Stimulated activated CD4-positive, alpha-beta T cell treated with anti-CD3 and anti-CD28 coated beads, TNF-alpha, amount 100 ng/mL, for 48 hours (primary cell): ENCODE data around the gene CADPS.

Source experiments
- DNase-seq, 3 donors: peaks; one replicate each; pipeline ENCODE4 v3.0.0-alpha.2; 2020; ENCODE audit warnings: low read depth in 3 of 3

CADPS gene

DNA sequence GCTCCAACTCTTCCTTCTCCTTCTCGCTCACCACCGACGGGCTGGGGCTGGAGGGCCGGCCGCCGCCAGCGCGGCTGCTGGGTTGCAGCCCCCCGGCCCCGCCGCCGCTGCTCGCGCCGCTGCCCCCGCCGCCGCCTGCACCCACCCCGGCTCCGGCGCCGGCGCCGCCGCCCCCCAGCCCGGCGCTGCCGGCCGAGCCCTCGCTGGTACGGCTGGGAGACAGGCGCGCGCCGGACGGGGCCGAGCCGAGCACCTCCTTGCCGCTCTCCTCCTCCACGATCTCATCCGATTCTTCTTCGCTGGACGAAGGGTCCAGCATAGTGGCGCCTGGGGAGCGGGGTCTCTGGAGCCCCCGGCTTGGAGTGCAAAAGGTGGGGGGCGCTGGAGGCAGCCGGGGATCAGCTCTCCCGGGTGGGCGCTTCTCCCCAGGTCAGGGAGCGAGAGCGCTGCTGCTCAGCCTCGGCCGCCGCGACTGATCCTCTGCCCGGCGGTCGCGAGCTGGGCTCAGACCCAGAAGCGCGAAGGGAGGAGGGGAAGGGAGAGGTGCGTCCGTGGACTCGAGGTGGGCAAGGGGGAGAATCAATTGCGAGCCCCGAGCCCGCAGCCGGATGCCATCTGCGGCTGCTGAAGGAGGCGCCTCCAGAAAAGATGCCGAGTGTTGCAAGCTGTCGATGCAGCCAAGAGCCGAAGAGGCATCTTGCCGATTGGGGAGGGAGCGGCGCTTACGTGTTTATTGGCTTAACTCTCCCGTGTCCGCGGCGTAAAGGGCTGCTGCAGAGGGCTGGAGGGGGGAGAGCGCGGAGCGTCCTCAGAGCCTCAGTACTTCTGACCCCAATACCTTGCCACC lies at the start of gene CADPS:
Gene CADPS, minus strand, starts transcription at position 706 of the 847 bp plus-strand sequence. Its CDS starts 387 bp downstream, at position 319.
- DNase-seq, result no peak

GRCh38 chr3:62923066-62923465 lies 47.9 kb upstream of the CADPS start:
- no peak for DNase-seq

GRCh38 chr3:62922326-62922725 lies 47.1 kb upstream of the CADPS start:
- DNase-seq, result no peak

DNA sequence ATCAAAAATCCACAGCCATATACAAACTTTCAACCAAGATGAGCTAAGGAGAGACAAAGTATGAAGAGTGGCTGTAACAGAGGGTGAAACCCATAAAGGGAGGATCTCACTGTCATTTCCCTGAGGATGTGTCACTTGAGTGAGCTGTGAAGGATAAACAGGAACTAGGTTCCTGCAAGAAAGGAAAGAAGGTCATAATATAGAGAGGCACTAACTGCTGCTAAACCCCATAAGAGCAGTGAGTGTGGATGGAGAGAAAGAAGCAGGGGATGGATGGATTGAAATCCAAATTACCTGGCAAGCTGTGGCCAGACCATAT lies 45.2 kb upstream of the CADPS start:
- no peak for DNase-seq

DNA sequence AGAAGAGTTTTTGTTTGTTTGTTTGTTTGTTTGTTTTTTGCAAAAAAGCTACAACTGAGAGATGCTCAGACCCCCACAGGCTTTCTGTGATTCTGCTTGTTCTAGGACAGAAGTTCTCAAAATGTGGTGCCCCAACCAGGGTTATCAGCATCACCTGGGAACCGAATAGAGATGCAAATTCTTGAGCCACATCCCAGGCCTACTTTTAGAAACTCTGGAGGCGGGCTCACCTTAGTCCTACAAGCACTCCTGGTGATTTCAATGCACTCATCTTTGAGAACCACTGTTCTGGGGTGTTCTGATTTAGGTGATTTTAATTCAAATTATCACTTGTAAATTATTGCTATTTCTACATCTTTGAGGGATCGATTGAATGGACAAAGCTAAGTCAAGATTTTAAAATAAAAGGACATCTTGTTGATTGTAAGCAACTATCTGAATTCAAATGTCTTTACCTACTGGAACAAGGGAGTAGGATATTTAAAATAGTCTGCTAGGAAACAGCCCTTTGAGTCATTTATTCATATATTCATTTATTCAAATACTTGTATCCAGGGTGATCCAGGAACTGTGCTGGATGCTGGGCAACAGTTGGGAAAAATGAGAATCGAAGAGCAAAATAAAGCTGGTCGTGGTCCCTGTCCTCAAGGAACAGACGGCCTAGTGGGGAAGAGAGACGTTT lies 44.7 kb upstream of the CADPS start:
- no peak for DNase-seq

GRCh38 chr3:62918777-62919176 lies 43.6 kb upstream of the CADPS start:
- no peak for DNase-seq

- DNase-seq, result no peak
These were observed 42.9 kb upstream of the CADPS start for GRCh38 chr3:62918131-62918530.

- DNase-seq, result no peak
These were observed 36.3 kb upstream of the CADPS start for GRCh38 chr3:62911526-62911925.

DNA sequence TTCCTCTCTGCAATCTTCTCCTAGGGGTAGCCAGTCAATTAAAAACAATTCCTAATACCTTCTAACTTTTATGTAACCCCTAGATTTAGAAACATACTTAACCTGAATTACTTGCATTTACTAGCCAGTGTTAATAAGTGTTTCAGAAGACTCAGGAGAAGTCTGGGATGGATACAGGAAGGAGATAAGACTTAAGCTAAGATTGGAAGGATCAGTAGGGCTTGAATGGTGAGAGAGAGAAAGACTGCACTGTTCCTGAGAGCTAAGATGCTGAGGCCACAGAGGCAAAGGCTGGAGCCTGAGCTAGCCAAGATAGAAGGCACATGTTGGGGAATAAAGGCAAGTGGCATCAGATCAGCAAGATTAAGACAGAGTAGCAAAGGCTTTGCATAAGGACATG lies 30.1 kb upstream of the CADPS start:
- DNase-seq, result no peak

DNA sequence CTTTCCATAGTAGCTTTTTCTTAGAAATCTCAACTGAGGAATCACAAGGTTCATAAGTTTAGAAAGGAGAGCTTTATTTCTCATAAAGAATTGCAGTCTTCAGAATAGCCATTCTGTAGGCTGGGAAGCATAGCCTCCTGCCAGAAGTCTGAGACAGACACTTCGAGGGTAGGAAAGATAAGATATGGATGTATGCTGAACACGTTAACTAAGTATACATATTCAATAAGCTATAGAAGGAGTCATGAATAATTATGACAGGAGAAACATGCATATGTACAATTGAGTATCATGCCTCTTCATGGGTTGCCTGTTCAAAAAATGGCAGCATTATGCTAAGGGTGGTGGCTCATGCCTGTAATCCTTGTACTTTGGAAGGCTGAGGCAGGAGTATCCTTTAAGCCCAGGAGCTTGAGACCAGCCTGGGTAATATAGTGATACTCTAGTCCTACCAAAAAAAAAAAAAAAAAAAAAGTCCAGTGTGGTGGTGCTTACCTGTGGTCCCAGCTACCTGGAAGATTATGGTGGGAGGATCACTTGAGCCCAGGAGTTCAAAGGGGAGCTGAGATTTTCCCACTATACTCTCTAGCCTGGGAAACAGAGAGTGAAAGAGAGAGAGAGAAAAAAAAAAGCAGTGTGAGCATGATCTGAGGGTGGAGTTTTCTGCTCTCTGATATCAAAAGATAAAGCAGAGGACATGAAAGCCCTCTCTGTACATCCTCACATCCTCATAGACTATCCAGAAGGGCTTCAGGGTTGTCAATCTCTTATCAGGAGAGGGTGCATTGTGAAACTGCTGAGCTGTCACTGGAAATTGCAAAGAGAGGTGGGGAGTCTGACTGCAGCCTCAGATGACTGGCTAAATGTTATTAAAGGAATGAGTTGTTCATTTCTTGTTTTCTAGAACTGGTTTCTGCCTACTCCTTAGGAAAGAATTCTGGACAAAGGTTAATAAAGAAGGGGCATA lies 23.6 kb upstream of the CADPS start:
- DNase-seq, result no peak

DNA sequence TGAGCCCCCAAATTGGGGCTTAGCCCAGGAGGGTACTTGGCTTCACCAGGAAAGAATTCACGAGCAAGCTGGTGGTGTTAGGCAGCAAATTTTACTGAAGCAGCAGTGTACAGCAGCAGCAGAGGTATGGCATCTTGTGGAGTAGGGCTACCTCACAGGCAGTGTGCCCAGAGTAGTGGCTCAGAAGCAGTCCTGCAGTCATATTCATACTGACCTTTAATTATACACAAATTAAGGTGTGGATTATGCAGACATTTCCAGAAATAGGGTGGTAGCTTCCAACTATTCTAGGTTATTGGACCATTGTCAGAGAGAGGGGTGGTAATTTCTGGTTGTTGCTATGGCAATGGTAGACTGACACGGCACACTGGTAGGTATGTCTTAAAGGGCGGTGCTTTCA lies 20.7 kb upstream of the CADPS start:
- no peak for DNase-seq

DNA sequence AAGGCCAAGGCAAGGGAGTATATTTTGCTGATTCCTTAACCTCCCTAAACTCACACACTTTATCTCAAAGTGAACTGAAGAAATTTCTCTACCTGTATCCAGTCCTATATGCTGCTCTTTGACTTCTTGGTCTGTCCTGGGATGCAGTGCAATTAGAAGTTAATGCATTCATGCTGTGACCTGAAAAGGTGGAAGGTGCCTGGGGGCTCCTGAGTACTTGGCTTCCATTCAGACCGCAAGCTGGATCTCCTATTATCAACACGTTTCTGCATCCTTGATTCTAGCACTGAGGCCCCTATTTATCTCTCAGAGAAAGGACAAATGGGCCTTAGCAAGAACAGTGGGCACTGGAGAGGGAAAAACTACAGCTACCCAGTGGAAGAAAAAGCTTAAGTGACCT lies 17.7 kb upstream of the CADPS start:
- DNase-seq, result no peak

DNA sequence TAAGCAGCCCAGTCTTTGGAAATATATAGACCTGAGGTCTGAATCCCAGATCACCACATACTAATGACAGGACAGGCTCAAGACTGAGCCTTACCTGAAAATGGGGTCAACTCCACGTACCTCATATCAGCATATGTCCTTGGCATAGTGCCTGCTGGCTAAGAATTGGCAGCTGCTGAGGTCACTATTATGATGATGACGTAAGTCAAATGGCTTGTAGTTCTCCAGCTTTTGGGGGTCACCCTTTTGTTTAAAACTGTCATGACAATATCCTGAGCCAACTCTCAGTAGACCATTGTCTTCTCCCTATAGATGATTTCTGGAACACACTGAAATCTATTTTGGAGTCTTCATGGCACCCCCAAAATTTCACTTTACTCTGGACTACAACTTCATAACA lies 16.8 kb upstream of the CADPS start:
- DNase-seq, result no peak

DNA sequence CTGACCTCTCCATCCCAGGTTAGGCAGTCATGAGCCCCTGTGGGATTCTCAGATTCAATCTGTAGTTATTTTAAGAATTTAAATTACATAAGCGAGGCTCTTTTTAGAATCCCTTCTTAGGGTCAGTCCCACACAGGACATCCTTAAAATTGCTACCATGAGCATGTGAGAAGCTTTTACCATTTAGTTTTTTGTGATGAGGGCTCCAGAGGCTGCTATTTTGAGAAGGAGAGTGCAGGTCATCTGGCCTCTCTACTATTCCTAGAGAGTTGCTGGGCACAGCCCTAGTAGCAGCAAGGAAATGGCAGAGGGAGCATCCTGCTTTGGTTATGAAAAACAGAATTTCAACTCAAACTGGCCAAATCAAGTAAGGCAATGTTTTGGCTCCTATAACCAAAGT lies 13.6 kb upstream of the CADPS start:
- no peak for DNase-seq

GRCh38 chr3:62888180-62888579 lies 13.0 kb upstream of the CADPS start:
- DNase-seq, result no peak

DNA sequence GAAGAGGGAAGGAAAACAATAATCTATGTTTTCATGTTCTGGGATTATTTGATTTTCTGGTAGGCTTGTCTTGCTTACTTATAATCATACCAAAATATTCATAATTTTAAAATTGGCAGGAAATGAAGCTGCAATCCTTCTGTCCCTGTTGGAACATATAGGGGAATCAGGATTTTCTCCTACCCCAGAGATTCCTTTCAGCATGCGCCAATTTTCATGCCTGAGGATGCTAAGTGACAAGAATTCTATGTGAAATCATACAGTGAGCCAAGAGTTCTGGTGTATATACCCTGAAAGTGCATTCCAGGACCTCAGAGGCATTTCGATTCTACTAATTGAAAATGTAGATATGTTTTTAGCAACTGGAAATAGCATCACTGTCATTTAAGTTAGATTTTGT lies 9.9 kb upstream of the CADPS start:
- no peak for DNase-seq

- DNase-seq, result no peak
These were observed 9.1 kb upstream of the CADPS start for GRCh38 chr3:62884096-62884870.

DNA sequence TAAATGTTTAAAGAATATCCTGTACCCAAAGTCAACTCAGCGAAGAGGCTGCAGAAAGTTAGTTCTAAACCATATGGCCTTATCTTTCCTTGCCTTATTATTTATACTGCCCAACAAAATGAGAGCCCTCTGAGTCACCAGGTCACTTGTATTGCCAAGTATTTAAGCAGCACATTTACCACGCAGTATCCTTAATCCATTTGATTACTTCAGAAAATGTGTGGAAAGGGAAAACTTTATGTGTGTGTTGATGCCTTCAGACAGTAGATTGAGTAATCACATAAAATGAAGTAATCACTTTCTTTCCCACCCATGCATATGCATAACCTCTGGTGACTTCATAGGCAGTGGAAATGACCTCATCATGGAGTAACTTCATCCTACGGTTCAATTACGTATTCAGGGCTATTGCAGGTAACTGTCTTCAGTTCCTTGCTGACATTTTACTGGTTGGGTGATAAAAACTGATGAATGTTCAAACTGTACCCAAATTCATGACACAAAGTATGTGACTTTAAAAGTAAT lies 7.5 kb upstream of the CADPS start:
- no peak for DNase-seq

DNA sequence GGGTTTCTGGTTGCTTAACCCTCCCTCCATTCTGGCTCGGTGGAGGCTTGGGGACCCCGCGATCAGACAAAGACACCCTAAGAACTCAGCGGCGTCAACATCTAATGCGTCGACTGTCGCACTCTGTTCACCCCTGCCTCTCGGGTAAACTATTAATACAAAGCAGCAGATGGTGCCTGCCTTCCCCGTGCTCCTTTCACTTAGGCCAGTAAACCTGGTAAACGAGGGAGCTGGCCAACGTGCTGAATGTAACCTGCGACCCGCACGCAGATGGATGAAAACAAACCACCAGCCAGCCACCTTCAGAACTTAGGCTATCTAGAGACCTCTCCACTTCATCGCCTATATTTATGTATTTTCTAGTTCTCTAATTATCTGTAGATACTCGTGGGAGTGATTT lies 848 bp upstream of the CADPS start:
- no peak for DNase-seq

DNA sequence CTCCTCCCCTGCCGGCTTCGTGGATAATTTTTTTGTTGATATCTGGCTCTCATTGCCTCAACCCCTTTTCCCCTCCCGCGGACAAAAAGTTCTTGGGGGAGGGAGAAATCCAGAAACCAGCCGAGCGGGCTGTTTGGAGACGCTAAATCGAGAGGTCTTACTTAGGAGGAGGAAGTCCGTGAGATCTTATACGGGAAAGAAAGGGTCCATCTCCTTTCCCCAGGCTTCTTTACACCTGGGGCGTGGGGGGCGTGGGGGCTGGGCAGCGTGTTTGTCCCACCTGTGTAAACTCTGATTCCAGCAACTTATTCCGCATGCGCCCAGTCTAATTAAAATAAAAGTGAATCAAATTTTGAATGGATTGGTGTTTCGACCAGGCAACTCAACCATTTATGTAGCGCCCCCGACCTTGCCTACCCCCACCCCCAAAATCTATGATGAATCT lies 364 bp upstream of the CADPS start:
- no peak for DNase-seq
